CD4-positive, alpha-beta T cell treated with Interleukin-4 for 4 hours (primary cell): ENCODE data around the gene CITED1.
"Not testable (repeated sequence)": the region's sequence is repeated elsewhere in the genome, so short reads cannot be mapped to it uniquely, and the experiment has no call there.

ENCODE experiments used
- DNase-seq: peaks from one replicate; pipeline ENCODE4 v3.0.0-alpha.2; 2020

The CITED1 gene

GRCh38 chrX:72305286-72306084 is at the start of gene CITED1:
CITED1 (minus strand) TSS chrX:72305914; CDS start chrX:72302869, 3,045 bp downstream.
- DNase-seq = no peak

- no peak for DNase-seq
Observed at GRCh38 chrX:72352786-72353185, 47.1 kb upstream of the CITED1 start.

- DNase-seq = no peak
Observed at GRCh38 chrX:72351606-72352334, 46.1 kb upstream of the CITED1 start.

GRCh38 chrX:72349190-72349589 is 43.5 kb upstream of the CITED1 start:
- DNase-seq = no peak

GRCh38 chrX:72348247-72348979 is 42.7 kb upstream of the CITED1 start:
- DNase-seq = no peak

- no peak for DNase-seq
Observed at GRCh38 chrX:72347366-72347765, 41.7 kb upstream of the CITED1 start.

- DNase-seq = no peak
Observed at GRCh38 chrX:72346302-72346949, 40.7 kb upstream of the CITED1 start.

GRCh38 chrX:72340626-72341025 is 34.9 kb upstream of the CITED1 start:
- DNase-seq = no peak

GRCh38 chrX:72340041-72340440 is 34.3 kb upstream of the CITED1 start:
- no peak for DNase-seq

GRCh38 chrX:72330131-72330530 is 24.4 kb upstream of the CITED1 start:
- DNase-seq = no peak

- no peak for DNase-seq
Observed at GRCh38 chrX:72326605-72327300, 21.0 kb upstream of the CITED1 start.

GRCh38 chrX:72319651-72320050 is 13.9 kb upstream of the CITED1 start:
- DNase-seq = not testable (repeated sequence)

- DNase-seq = no peak
Observed at GRCh38 chrX:72317139-72317538, 11.4 kb upstream of the CITED1 start.

- no peak for DNase-seq
Observed at GRCh38 chrX:72316408-72317110, 10.8 kb upstream of the CITED1 start.

GRCh38 chrX:72314881-72315280 is 9.2 kb upstream of the CITED1 start:
- DNase-seq = no peak

GRCh38 chrX:72313707-72314641 is 8.3 kb upstream of the CITED1 start:
- DNase-seq = no peak

- DNase-seq = no peak
Observed at GRCh38 chrX:72312311-72312940, 6.7 kb upstream of the CITED1 start.

- no peak for DNase-seq
Observed at GRCh38 chrX:72309297-72310071, 3.8 kb upstream of the CITED1 start.
